H1 (cell line): ENCODE data around the gene RTTN. TPM values are rescaled to one million over a fixed set of nuclear protein-coding genes. Genes with fewer than 3 reads are reported as not detected.

Source experiments
- CTCF ChIA-PET: fragments of 300-600 bp; sonication (Branson Sonifier 250); formaldehyde crosslinking; loops from one replicate; lab custom pipeline; 2021; ENCODE audit not compliant: partially characterized antibody; lab: Charles Lee
- POLR2A ChIA-PET: fragments of 300-600 bp; sonication (Branson Sonifier 250); formaldehyde crosslinking; loops from one replicate; lab custom pipeline; 2021; ENCODE audit warnings: inconsistent platforms; ENCODE audit not compliant: partially characterized antibody; lab: Charles Lee
- DNase-seq, 2 experiments: peaks; one replicate each; pipeline versions ENCODE4 v3.0.0 to v3.0.0-alpha.2; 2010 to 2022; ENCODE audit warnings: low spot score in 2 of 2, low read depth in 1 of 2, mixed read lengths in 1 of 2
- FAIRE-seq: peaks from 2 replicates; lab custom pipeline; 2011; peaks lifted over from hg19 to GRCh38; lab: Jason Lieb, UNC
- H2AFZ ChIP-seq: 2 replicates; pipeline ENCODE4 v1.8.1; 2012; ENCODE audit warnings: low read length, inconsistent platforms
- H2AK5ac ChIP-seq: 2 replicates; pipeline ENCODE4 v1.6.1; 2013; ENCODE audit warnings: low read depth, low read length
- H2BK120ac ChIP-seq: replicated peaks from 2 replicates; pipeline ENCODE3; 2013; ENCODE audit warnings: low read depth, low read length, inconsistent platforms
- H2BK12ac ChIP-seq: 2 replicates; pipeline ENCODE4 v1.6.1; 2013; ENCODE audit warnings: low read depth, low read length
- H2BK15ac ChIP-seq: 2 replicates; pipeline ENCODE4 v1.6.1; 2013; ENCODE audit warnings: low read length
- H2BK20ac ChIP-seq: 2 replicates; pipeline ENCODE4 v1.6.1; 2013; ENCODE audit warnings: low read length
- H2BK5ac ChIP-seq: 2 replicates; pipeline ENCODE4 v1.6.1; 2013; ENCODE audit warnings: low read depth, low read length
- H3K14ac ChIP-seq: 2 replicates; pipeline ENCODE4 v1.6.1; 2013; ENCODE audit warnings: inconsistent platforms; ENCODE audit not compliant: insufficient read length
- H3K18ac ChIP-seq: 2 replicates; pipeline ENCODE4 v1.6.1; 2013; ENCODE audit warnings: low read length; ENCODE audit errors: extremely low read depth
- H3K23ac ChIP-seq: 2 replicates; pipeline ENCODE4 v1.6.1; 2013; ENCODE audit warnings: inconsistent platforms; ENCODE audit not compliant: insufficient read length
- H3K23me2 ChIP-seq: 2 replicates; pipeline ENCODE4 v1.6.1; 2013; ENCODE audit warnings: low read depth, low read length
- H3K27ac ChIP-seq: 2 replicates; pipeline ENCODE4 v1.6.1; 2011; ENCODE audit warnings: low read depth, low read length, inconsistent platforms
- H3K27me3 ChIP-seq, 4 experiments: replicated peaks in 1 of 4; 1 replicate in 1 of 4; 2 replicates in 3 of 4; pipeline versions ENCODE4 v1.6.1 to v1.8.1; 2011 to 2013; ENCODE audit warnings: low read length in 3 of 4, mild to moderate bottlenecking in 3 of 4, inconsistent platforms in 2 of 4, mixed read lengths in 2 of 4, moderate library complexity in 1 of 4; ENCODE audit not compliant: control insufficient read depth in 3 of 4, insufficient read depth in 3 of 4; ENCODE audit errors: extremely low read depth in 1 of 4
- H3K36me3 ChIP-seq, 4 experiments: 2 replicates each; pipeline versions ENCODE4 v1.6.1 to v1.8.1; 2011 to 2013; ENCODE audit warnings: mild to moderate bottlenecking in 4 of 4, low read length in 3 of 4, moderate library complexity in 2 of 4, control low read depth in 1 of 4, inconsistent platforms in 1 of 4; ENCODE audit not compliant: insufficient read depth in 4 of 4, control insufficient read depth in 2 of 4
- H3K4ac ChIP-seq: replicated peaks from 2 replicates; pipeline ENCODE3; 2013; ENCODE audit warnings: low read length, low read depth, mixed read lengths, inconsistent platforms; ENCODE audit not compliant: insufficient read length
- H3K4me1 ChIP-seq, 4 experiments: replicated peaks in 1 of 4; 1 replicate in 1 of 4; 2 replicates in 3 of 4; pipeline versions ENCODE4 v1.6.1 to v1.8.1; 2011 to 2013; ENCODE audit warnings: low read length in 3 of 4, inconsistent platforms in 2 of 4, mixed read lengths in 1 of 4; ENCODE audit not compliant: insufficient read depth in 4 of 4, control insufficient read depth in 3 of 4
- H3K4me2 ChIP-seq, 2 experiments: 2 replicates each; pipeline versions ENCODE4 v1.6.1 to v1.8.1; 2011 to 2013; ENCODE audit warnings: low read depth in 2 of 2, low read length in 2 of 2, control low read depth in 1 of 2, inconsistent platforms in 1 of 2, mild to moderate bottlenecking in 1 of 2; ENCODE audit not compliant: insufficient read depth in 1 of 2
- H3K4me3 ChIP-seq, 4 experiments: fragments of 200-600, 300-600 bp in 1 of 4; sonication (generic), shearing (Covaris generic), sonication (Bioruptor Twin) in 1 of 4; 2 replicates each; pipeline versions ENCODE4 v1.5.1 to v1.8.1; 2011 to 2016; ENCODE audit warnings: low read length in 4 of 4, low read depth in 3 of 4, control low read depth in 2 of 4, inconsistent platforms in 2 of 4, mild to moderate bottlenecking in 2 of 4, mixed read lengths in 1 of 4, moderate library complexity in 1 of 4; ENCODE audit not compliant: insufficient read depth in 2 of 4; ENCODE audit errors: extremely low read depth in 1 of 4
- H3K56ac ChIP-seq: replicated peaks from 2 replicates; pipeline ENCODE3; 2013; ENCODE audit warnings: low read depth, mild to moderate bottlenecking, mixed read lengths, low read length, inconsistent platforms; ENCODE audit not compliant: insufficient read length
- H3K79me1 ChIP-seq: 2 replicates; pipeline ENCODE4 v1.6.1; 2013; ENCODE audit warnings: low read depth, low read length, control low read depth
- H3K79me2 ChIP-seq, 2 experiments: 2 replicates each; pipeline versions ENCODE4 v1.6.1 to v1.8.1; 2012 to 2013; ENCODE audit warnings: low read length in 2 of 2, mild to moderate bottlenecking in 2 of 2, inconsistent platforms in 1 of 2; ENCODE audit not compliant: insufficient read depth in 2 of 2, control insufficient read depth in 1 of 2
- H3K9ac ChIP-seq, 4 experiments: replicated peaks in 1 of 4; 1 replicate in 1 of 4; 2 replicates in 3 of 4; pipeline versions ENCODE4 v1.6.1 to v1.8.1; 2011 to 2013; ENCODE audit warnings: low read depth in 3 of 4, low read length in 3 of 4, control low read depth in 2 of 4, mild to moderate bottlenecking in 2 of 4, moderate library complexity in 2 of 4, inconsistent platforms in 1 of 4; ENCODE audit errors: extremely low read depth in 1 of 4
- H3K9me3 ChIP-seq, 2 experiments: 2 replicates each; pipeline versions ENCODE4 v1.6.1 to v1.8.1; 2012 to 2013; ENCODE audit warnings: mild to moderate bottlenecking in 2 of 2, moderate library complexity in 2 of 2, control low read depth in 1 of 2, inconsistent platforms in 1 of 2, low read depth in 1 of 2, low read length in 1 of 2, mixed read lengths in 1 of 2; ENCODE audit not compliant: insufficient read depth in 2 of 2
- H4K20me1 ChIP-seq, 2 experiments: replicated peaks in 1 of 2; 2 replicates each; pipeline versions ENCODE3 to v1.8.1; 2011 to 2013; ENCODE audit warnings: inconsistent platforms in 2 of 2, low read length in 2 of 2, mild to moderate bottlenecking in 1 of 2; ENCODE audit not compliant: insufficient read depth in 2 of 2, control insufficient read depth in 1 of 2
- H4K5ac ChIP-seq: 2 replicates; pipeline ENCODE4 v1.6.1; 2013; ENCODE audit warnings: low read length, low read depth, mixed read lengths, inconsistent platforms; ENCODE audit not compliant: insufficient read length
- H4K8ac ChIP-seq: 2 replicates; pipeline ENCODE4 v1.8.0; 2013; ENCODE audit warnings: mild to moderate bottlenecking, moderate library complexity, low read length, inconsistent platforms; ENCODE audit not compliant: insufficient read depth; ENCODE audit errors: extremely low read depth
- H4K91ac ChIP-seq: replicated peaks from 2 replicates; pipeline ENCODE3; 2013; ENCODE audit warnings: low read length, mixed read lengths, inconsistent platforms; ENCODE audit not compliant: insufficient read length
- CBX8 ChIP-seq: fragments of 300-800, 300-1000 bp; sonication (generic); IDR thresholded peaks from 2 replicates; pipeline ENCODE4 v1.7.1; 2016; ENCODE audit warnings: low read depth, low read length, borderline replicate concordance
- CEBPB ChIP-seq: IDR thresholded peaks from 2 replicates; pipeline ENCODE4 v1.6.1; 2012; ENCODE audit warnings: low read depth, low read length
- CHD1 ChIP-seq: IDR thresholded peaks from 2 replicates; pipeline ENCODE4 v1.6.1; 2012; ENCODE audit warnings: low read depth, low read length, improper control_type of control experiment
- CTBP2 ChIP-seq: IDR thresholded peaks from 2 replicates; pipeline ENCODE4 v1.7.0; 2011; ENCODE audit warnings: borderline replicate concordance, mild to moderate bottlenecking, moderate library complexity, mixed read lengths, low read length; ENCODE audit not compliant: insufficient read depth, insufficient read length
- EP300 ChIP-seq, 2 experiments: IDR thresholded peaks; 1 replicate in 1 of 2; 2 replicates in 1 of 2; pipeline ENCODE4 v1.6.1; 2011 to 2012; ENCODE audit warnings: low read depth in 2 of 2, low read length in 2 of 2, mild to moderate bottlenecking in 2 of 2, borderline replicate concordance in 1 of 2, inconsistent platforms in 1 of 2, moderate library complexity in 1 of 2
- EZH2 ChIP-seq: fragments of 200-600 bp; sonication (generic); IDR thresholded peaks from 2 replicates; pipeline ENCODE4 v1.7.1; 2012; ENCODE audit warnings: low read depth, mild to moderate bottlenecking, moderate library complexity, low read length, inconsistent platforms; ENCODE audit not compliant: severe bottlenecking
- GTF2F1 ChIP-seq: IDR thresholded peaks from 2 replicates; pipeline ENCODE4 v1.6.1; 2012; ENCODE audit warnings: low read depth, low read length, improper control_type of control experiment, borderline replicate concordance
- KDM4A ChIP-seq: IDR thresholded peaks from one replicate; pipeline ENCODE4 v1.7.1; 2012; ENCODE audit warnings: low read depth, mild to moderate bottlenecking, moderate library complexity, low read length, inconsistent platforms; ENCODE audit not compliant: severe bottlenecking
- KDM5A ChIP-seq: fragments of 200-600 bp; IDR thresholded peaks from 2 replicates; pipeline ENCODE4 v1.7.1; 2012; ENCODE audit warnings: mild to moderate bottlenecking, low read length, inconsistent platforms, mixed read lengths
- PHF8 ChIP-seq: fragments of 200-600 bp; sonication (generic); conservative IDR thresholded peaks from 2 replicates; pipeline ENCODE4 v1.7.1; 2012; ENCODE audit warnings: low read depth, mild to moderate bottlenecking, inconsistent platforms, low read length, moderate library complexity
- SIRT6 ChIP-seq: IDR thresholded peaks from one replicate; pipeline ENCODE4 v1.7.1; 2012; ENCODE audit warnings: low read length, inconsistent platforms
- SP1 ChIP-seq: IDR thresholded peaks from 2 replicates; pipeline ENCODE4 v1.6.1; 2011; ENCODE audit warnings: low read depth, low read length
- SP4 ChIP-seq: IDR thresholded peaks from 2 replicates; pipeline ENCODE4 v1.6.1; 2012; ENCODE audit warnings: low read length, inconsistent platforms
- SRF ChIP-seq: IDR thresholded peaks from 2 replicates; pipeline ENCODE4 v1.6.1; 2011; ENCODE audit warnings: mild to moderate bottlenecking, low read depth, low read length, moderate library complexity
- ZNF274 ChIP-seq: IDR thresholded peaks from 2 replicates; pipeline ENCODE4 v1.7.0; 2012; ENCODE audit warnings: low read length, borderline replicate concordance; ENCODE audit errors: extremely low read depth
- WGBS, 2 experiments: shearing (Covaris generic) in 1 of 2; methylation state at CpG; one replicate each; pipeline versions ENCODE4 v1.1.6 to v1.1.7; 2013 to 2015; ENCODE audit warnings: low lambda C conversion rate in 2 of 2, mixed read lengths in 2 of 2, inconsistent platforms in 1 of 2, low coverage in 1 of 2, missing lambda C conversion rate in 1 of 2; ENCODE audit not compliant: insufficient replicate concordance in 2 of 2, insufficient coverage in 1 of 2, insufficient read length in 1 of 2; ENCODE audit errors: extremely low coverage in 1 of 2, missing lambda C conversion rate in 1 of 2; 5-methylcytosine and 5-hydroxymethylcytosine counted together
- polyA plus RNA-seq, 7 experiments: library from polyadenylated mRNA; depleted of rRNA in 3 of 7; stranded (reverse) in 5 of 7; unstranded in 2 of 7; fragments of >200 nt in 5 of 7; fragments of 200-250 nt in 2 of 7; gene quantifications; 1 replicate in 5 of 7; 2 replicates in 1 of 7; 4 replicates in 1 of 7; pipeline versions ENCODE4 v1.2.1 to v1.2.3, GENCODE V29; 2011 to 2013; ENCODE audit warnings: missing spikeins in 2 of 7, mixed read lengths in 2 of 7
- total RNA-seq: library from RNA; stranded (reverse); fragmentation: NEBNext Ultra II Directional; extraction: Animal tissue kit (Norgen Biotek cat#: 25700); gene quantifications from 2 replicates; pipeline ENCODE4 v1.2.1, GENCODE V29; 2021

Gene RTTN
- total and polyA plus RNA-seq, 2 of the 8 experiments (the other 6 are each of a cell fraction or from before 2014, with no cell fraction given): 9.1 to 21.4 TPM

- H3K9ac ChIP-seq: no peak overlapping the region
- H3K23ac ChIP-seq: no peak overlapping the region
- FAIRE-seq: no peak
- peaks cover 0 to 4% (median 2%) of the 10 kb centered on the region in 4 experiments; a peak in 2 of 8 replicates for H3K36me3 ChIP-seq
- no peak overlapping the region for H4K5ac ChIP-seq
- no peak overlapping the region for H3K27ac ChIP-seq
- no peak overlapping the region for H3K4me2 ChIP-seq
- H2BK15ac ChIP-seq: no peak overlapping the region
- H3K79me1 ChIP-seq: no peaks in the 10 kb centered on the region
- no peak overlapping the region for H2BK120ac ChIP-seq
- no peaks in the 10 kb centered on the region for H3K27me3 ChIP-seq
- H3K56ac ChIP-seq: no peak overlapping the region
- no peak for DNase-seq
- 91% methylated on average over 2 of the region's 2 CpGs; no CpG with 5 or more reads in 1 of the 2 experiments for WGBS, 2 experiments
- no peaks in the 10 kb centered on the region for H3K4me1 ChIP-seq
- no peak overlapping the region for H2BK20ac ChIP-seq
- H4K91ac ChIP-seq: no peak overlapping the region
- no peak overlapping the region for H4K8ac ChIP-seq
- H3K79me2 ChIP-seq: no peaks in the 10 kb centered on the region
- H4K20me1 ChIP-seq: no peaks in the 10 kb centered on the region
- no peak overlapping the region for H2AFZ ChIP-seq
- TF ChIP-seq SIRT6 (no peak), SP1 (no peak), PHF8 (no peak), KDM4A (no peak), KDM5A (no peak), CTBP2 (no peak), CHD1 (no peak), GTF2F1 (no peak), EZH2 (no peak), EP300 (IDR thresholded peaks at IDR 0.05; ENCODE audit: borderline replicate concordance in 1 of 2, low read depth in 2 of 2, low read length in 2 of 2) (no peak), SRF (no peak), CEBPB (no peak), SP4 (no peak), CBX8 (no peak), ZNF274 (no peak)
- H3K23me2 ChIP-seq: peaks cover 2% of the 10 kb centered on the region; the same call in 1 of the 2 replicates
- H2BK12ac ChIP-seq: no peak overlapping the region
- no peak overlapping the region for H2BK5ac ChIP-seq
- no peak overlapping the region for H3K4me3 ChIP-seq
- POLR2A ChIA-PET: no interaction called here
- no peaks in the 10 kb centered on the region for H3K9me3 ChIP-seq
- H3K4ac ChIP-seq: no peak overlapping the region
- no peak overlapping the region for H2AK5ac ChIP-seq
- H3K18ac ChIP-seq: no peak overlapping the region
- CTCF ChIA-PET: interaction anchor here (0.9 kb wide), 1 partner anchor 46 kb away, joined by 3 read pairs; no protein-coding TSS in a partner anchor
- H3K14ac ChIP-seq: no peak overlapping the region
Observed at GRCh38 chr18:70149156-70149555, 56.3 kb downstream of the RTTN start.
